ENCODE data around the gene KCNK5. TPM values are rescaled to one million over a fixed set of nuclear protein-coding genes. Genes with fewer than 3 reads are reported as not detected.

KCNK5 gene
- total RNA-seq, 1 experiment from 2014 or later, result not detected

DNA sequence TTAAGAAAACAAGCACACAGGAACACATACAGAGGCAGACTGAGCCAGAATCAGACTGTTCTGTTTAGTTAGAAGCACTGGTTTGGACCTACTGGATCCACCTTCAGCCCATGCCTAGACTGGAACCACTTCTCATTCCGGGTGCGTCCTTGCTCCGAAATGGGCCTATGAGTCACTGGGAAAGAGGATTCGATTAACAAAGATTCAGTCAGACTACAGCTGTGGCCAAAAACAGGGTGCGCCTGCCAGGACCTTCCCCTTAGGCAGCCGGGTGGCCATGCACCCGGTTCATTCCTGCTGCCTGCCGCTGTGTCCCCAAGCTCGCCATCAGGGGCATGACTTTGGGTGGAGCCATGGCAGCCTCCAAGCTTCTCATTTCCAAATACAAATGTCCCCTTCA, 14.5 kb upstream of the KCNK5 start:
- DNase-seq (ENCODE audit: low spot score), result no peak

DNA sequence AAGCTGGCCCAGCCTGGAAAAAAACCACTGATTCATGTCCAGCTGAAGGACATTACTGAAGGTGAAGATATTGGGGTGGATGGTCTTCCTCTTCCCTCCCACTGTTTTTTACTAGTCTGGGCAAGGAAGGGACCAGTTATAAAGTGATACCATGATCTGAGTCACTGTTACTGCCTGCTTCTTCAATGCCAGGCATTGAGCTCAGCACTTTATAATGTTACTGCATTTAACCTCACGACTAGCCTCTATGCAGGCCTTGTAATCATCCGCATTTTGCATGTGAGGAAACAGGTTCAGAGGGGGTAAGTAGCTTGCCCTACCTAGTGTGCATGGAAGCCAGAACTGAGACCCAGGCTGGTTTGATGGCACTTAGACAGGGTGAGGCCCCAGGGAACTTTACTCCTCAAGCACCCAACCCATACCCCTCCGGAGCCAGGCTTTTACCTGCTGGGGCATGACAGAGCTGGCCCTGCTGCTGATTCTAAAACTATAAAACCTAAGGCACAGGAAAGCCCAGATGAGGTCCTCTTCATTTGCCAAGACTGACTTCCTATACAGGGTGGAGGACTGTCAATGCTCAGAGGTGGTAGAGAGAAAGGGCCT, 11.0 kb upstream of the KCNK5 start:
- DNase-seq (ENCODE audit: low spot score), result no peak

DNA sequence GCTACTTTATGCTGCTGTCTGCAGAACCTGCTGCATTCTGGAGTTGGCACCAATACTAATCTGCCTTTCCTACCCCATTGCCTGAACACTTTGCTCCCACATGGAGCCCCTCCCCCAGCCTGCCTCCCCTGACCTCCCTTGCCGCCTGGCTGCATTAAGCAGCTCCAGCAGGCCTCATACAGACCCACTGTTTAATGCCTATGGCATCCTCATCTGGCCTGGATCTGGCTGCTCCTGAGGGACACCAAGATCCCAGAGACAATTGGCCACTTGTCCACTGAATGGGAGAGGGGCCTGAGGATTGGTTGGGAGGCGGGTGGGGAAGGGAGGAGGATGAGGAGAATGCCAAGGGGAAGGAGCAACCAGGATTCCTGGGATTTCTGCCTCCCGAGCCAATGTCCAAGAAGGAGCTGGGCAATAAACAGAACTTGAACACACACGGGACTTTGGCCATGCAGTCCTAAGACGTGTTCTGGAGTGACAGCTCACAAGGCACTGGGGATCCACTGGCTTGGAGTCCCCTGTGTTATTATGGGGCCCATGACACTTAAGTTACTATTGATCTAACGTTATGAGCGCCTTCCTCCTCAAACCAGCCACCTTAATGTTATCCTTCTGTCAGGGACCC, 10.4 kb upstream of the KCNK5 start:
- no peak for DNase-seq (ENCODE audit: low spot score)

DNA sequence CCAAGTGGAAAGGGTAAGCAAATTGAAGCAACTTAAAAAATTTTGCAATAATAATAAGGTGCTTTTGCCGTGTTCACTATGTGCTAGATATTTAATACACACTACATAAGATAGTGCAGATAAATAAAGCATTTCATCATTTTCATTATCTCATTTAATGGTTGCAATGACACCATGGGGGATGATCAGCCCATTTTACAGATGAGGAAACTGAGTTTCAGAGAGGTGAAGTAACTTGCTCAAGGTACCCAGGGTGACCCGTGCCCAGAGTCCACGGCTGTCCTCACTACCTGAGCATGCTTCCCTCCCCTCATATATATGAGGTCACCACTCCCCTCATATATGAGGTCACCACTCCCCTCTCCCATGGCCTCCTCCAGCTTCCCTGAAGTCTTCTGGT, 7.5 kb upstream of the KCNK5 start:
- DNase-seq (ENCODE audit: low spot score), result no peak

DNA sequence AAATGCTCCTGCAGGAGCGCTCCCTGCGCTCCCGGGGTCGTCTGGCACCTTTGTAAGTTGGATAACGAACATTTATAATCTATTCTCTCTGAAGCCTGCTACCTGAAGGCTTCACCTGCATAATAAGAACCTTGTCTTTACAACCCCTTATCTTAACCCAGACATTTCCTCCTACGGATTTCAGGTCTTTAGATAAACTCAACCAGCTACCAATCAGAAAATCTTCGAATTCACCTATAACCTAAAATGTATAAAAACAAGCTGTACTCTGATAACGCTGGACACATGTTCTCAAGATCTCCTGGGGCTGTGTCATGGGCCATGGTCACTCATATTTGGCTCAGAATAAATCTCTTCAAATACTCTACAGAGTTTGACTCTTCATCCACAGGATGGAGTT, 4.1 kb upstream of the KCNK5 start:
- DNase-seq (ENCODE audit: low spot score), result no peak

DNA sequence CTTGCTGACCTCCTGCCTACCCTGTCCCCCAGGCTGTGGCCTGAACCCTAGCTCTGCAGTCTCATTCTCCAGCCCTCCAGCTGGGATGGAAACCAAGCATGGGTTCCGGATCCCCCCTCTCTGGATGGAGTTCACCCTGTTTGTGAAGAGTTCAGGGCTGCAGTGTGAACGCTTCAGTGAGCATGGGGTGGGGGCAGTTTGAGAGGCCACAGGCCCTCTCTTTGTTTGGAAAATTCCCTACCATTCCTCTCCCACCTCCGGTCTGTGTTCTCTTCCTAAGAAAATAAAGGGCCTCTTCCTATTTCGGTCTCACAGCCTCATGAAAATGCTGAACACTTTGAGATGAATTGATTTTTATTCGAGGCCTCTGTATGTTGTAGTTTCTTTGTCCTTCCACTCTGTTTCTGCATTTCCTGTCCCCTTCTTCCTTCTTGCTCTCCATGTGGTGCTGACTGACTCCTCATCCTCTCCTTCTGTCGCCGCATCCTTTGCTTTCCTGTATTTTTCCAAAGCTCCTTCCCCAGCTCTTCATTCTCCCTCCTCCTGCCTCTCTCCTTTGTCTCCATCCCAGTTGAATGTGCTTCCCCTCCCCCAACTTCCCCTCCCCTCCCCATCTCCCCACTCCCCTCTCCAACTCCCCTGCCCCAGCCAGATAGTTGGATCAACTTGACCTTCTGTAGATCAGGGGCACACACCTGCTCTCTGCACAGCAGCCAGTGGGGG, 2.4 kb upstream of the KCNK5 start:
- no peak for DNase-seq (ENCODE audit: low spot score)

DNA sequence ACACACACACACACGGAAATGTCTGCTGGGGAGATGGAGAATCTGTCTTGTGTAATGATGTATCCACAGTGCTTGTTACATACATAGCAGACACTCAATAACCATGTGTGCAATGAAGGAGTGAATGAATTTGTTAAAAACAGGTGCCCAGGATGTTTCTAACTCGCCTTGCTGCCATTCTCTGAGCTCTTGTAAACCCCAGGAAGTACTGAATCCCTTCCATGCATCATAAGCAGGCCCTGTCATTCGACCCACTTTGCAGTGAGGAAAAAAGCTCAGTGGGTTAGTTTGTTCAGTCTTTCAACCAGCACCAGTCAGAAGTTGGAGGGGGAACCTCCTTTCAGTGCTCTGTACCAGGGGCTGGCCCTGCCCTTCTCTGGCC, 1.4 kb upstream of the KCNK5 start:
- no peak for DNase-seq (ENCODE audit: low spot score)

DNA sequence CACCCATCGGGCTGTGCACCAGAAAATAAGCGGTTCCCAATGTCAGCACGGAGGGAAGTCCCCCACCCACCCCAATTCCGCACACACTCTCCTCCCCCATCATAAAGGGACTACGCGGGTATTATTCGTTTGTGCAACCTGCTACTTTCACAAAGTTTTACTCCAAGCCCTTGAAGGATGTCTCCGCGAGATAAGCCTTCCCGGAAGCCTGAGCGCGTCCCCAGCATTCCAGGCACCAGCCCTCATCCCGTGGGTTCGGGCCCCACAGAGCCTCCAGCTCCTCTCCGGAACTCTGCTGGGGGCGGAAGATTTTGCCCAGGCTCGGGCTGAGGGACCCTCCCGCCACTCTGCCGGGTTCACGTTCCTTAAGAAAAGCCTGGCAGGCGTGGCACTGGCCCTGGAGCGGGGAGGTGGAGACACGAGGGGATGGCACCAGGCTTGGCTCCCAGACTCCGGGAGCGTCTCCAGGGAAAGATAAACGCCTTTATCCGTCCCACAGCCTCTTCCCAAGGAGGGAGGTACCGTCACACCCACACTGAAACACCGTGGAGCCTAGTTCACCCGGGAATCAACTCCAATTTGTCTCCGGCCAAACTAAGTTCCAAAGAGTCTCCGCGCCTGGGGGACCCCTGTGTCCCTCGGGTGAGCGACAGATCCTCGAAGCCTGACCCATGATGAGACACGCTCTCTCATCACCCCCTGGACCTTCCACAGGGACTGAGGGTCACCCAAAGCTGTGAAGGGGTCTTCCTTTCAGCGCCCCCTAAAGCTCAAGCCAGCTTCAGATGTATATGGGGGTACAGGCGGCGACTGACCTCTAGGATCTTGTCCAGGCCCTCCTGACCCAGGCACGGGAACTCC, 934 bp downstream of the KCNK5 start:
- no peak for DNase-seq (ENCODE audit: low spot score)

DNA sequence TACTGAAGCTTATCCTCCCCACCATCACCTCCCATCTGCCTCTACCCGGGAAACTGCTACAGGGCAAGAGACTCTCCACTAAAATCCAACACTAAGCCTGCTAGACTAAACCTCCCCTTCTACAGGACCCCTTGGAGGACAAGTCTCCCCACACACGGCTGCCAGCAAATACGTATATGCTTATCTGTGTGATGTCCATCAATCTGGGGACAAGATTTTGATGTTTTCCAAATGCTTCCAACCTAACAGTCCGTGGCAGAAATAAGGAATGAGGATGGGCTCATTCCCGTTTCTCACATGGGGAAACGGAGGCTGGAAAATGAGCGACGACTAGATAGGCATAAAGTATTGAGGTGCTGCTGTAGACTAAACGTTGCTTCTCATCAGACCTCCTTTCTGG, 1.8 kb downstream of the KCNK5 start:
- no peak for DNase-seq (ENCODE audit: low spot score)

DNA sequence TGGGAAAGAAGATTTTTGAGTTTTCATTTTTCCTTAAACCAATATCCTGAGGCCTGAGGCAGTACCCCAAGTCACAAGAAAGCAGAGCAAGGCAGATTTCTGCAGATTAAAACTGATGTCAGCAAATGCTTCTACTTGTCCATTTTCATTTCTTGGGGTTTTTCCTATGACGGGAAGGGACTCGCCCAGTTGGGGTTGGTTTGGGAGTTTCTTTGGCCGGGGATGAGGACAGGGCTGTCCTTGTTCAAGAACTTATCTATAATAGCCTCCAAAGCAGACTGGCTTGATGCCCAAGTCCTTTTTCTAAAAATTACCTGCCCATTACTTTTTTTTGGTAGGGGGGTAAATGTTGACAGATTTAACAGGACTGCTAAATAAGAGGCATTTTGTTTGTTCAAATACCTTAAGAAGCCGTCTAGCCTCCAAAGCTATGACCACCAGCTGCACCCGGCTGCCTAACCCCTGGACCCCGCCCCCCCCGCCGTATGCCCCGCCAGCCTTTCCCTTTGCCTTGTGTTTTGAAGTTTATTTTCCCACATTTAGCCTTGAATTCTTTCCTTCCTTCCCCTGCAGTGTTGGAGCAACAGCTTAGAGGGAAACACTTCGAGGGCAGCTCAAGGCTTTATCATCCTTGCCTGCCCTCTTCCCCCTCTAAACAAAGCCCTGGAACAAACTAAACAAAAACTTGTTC, 2.5 kb downstream of the KCNK5 start:
- no peak for DNase-seq (ENCODE audit: low spot score)

DNA sequence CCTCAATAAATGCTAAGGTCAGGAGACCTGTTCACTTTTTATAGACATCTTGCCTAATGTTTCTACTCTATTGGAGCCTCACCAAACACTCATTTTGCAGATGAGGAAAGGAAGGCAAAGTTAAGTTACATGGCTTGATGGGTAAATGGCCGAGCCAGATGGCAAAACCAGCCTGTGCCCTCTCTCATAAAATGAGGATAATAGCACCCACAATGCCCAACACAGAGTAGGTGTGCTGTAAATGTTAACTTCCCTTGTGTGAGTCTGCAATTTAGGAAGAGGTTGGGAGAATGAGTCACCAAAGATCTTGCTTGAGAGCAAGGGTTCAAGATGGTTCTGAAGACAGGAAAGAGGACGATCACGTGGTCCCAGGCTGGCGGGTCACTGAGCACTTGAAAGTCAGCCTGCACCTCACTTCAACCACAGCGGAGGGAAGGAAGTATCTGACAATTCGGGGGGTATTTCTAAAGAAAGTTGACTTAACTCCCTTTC, 3.3 kb downstream of the KCNK5 start:
- DNase-seq (ENCODE audit: low spot score), result no peak

DNA sequence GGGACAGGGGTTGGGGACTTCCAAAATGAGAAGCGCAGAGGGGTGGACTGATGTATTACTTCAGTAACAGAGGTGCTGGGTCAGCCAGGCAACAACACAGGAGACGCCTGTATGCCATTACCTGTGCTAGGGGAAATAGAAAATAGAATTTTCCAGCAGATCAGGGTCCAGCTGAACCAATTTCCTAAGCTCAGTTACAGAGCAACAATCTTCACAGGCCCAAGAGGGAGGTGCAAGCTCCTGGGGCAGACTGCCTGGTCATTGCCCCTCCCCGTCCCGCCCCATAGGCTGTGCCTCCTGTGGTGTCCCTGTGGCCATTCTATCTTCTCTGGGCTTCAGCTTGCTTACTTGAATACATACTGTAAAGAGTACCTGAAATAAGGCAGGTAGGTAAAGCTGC, 3.7 kb downstream of the KCNK5 start:
- no peak for DNase-seq (ENCODE audit: low spot score)

DNA sequence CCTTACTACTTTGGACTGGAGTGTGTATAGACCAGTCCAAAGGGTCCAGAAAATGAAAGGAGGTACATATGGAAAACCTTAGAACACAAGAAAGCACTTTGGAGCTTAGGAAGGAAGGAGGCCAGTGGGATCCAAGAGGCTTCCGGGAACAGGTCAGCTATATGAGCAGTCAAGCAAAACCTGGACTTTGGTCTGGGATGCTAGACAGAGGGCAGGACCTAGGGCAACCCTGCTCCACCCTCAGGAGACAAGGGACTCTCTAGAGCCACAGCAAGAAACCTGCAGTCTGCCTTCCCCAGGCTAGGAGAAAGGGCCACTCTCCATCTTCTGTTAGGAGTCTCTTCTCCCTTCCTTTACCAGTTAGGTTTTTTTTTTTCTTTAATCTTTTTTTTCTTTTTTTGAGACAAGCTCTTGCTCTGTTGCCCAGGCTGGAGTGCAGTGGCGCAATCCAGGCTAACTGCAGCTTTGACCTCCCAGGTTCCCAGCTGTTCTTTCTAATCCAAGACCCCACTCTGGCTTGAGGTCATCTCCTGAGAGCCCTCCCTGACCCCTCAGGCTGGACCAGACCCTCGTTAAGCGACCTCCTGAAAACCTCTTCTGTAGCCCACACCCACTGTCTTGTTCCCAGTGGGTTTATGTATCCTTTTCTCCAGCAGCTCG, 4.6 kb downstream of the KCNK5 start:
- no peak for DNase-seq (ENCODE audit: low spot score)

DNA sequence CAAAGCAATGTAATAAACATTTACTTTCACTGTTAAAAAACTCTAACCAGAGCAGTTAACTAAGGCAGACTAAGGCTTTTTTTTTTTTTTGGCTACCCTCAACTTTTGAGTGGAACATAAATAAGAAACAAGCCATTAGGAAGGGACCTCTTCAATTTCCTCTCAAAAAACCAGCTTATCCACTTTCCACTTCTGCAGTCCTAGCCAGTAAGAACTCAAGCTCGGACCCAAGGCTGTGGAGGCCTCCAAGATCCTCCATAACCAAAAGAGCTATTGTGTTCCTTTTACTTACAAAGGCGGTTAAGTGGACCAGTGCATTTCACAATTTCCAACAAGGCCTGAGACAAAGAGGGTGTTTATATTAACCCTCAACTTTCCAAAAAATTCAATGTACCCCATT, 5.3 kb downstream of the KCNK5 start:
- no peak for DNase-seq (ENCODE audit: low spot score)

DNA sequence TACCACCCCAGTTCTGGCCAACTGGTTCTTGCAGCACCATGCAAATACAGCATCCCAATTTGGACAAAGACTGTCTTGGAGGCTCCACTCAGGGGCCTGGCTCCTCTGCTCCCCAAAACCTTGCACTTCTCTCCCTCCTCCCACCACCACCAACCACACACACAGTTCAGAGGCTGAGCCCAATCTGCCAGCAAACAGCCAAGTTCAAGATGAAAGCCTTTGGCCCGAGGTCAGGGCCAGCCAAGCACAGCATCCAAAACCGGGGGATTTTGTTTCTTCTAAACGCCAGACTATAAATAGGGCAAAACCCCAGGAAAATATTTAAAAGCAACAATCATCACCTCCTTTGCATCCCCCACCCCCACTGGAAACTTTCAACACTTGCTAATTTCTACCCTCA, 5.7 kb downstream of the KCNK5 start:
- DNase-seq (ENCODE audit: low spot score), result no peak

DNA sequence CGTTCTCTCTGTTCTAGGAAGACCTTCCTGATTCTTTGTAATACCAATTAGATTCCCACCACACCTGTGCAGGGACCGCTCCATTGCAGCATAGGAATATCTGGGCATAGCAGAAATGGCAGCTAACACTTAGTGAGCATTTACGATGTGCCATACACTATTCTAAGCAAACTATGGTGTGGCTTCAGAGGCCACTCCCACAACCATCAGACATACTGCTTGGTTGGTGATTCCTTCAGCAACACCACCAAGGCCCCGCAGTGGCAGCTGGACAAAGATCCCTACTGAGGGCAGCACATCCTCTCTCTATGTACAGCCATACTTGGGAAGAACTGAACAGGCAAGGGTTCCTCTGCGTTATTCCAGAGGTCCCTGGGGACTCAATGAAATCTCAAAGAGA, 6.2 kb downstream of the KCNK5 start:
- DNase-seq (ENCODE audit: low spot score), result no peak

DNA sequence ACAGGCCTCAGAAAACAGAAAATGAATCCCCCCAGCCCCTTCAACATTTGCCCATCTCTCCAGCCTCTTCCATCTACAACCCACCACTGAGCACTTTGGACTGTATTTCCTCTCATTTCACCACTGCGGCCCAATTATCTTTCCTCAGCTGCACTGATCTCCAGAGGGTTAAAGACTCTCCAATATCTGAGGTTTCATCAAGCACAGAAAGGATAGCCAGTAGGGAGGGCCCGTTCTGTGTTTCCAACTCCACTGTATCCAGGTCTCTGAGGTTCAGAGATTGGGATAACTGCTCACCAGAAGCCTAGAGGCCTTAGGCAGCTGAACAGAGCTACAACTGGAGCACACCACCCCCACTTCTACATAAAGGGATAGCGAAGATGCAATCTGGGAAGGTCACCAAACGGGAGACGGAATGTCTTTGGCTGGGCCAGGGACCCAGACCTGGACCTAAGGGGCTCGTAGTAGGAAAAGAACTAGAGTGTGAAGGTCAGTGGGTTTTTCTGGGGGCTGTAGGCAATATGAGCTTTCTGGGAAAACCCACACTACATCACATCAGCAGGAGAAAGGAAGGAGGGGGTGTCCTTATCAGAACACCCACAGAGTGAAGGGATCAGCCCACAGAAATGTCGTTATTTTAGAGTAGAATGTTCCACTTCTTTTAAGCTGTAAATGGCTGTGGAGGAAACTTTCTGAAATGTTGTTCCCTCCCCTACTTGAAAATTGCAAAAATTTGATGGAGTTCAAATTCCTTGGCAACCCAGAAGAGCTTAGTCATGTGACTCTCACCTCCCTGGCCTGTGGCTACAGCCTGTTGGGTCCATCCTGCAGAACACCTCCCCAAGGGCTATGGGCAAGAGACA, 7.3 kb downstream of the KCNK5 start:
- DNase-seq (ENCODE audit: low spot score), result no peak

DNA sequence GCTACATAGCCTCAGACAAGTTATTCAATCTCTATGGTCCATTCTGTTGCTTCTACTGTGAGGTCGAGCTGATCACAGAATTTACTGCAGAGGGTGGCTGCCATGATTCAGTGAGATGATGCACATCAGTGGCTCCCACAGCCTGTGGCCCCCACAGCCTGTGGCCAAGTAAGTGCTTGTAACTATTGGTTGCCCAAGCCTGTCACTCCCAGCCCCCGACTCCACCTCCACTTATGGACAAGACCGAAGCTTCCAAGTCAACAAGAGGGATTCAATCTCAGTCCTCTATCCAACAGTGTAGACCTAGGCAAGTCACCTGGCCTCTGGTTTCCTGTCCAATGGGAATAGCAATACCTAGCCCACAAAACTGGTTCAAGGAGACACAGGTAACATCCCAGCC, 8.2 kb downstream of the KCNK5 start:
- no peak for DNase-seq (ENCODE audit: low spot score)

DNA sequence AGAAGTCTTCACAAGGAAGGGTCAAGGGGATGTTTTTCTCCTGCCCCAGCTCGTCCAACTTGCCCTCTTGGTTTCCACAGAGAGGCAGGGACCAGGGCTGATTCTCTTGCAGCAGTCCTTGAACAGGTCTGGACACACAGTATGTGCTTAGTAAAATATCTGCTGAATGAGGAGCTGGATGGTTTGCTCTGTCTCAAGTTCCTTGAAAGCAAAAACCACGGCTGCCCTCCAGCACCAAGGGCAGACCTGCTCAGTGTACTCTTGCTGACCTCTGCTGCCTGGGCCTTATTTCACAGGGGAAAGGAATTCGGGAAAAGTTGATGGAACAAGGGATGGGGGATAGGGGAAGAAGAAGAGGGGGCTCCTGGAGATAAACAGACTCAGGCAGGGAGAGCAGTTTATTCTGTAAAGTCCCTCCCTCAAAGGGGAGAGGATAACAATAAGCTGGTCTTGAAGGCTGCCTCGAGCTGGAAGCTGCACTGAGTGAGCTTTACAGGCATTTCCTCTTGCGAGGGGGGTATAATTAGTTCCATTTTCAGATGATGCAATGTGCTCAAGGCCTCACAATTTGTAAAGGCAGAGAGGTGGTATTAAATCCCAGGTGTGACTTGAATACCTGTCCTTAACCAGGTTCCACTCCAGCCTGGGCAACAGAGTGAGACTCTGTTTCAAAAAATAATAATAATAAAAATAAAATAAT, 10.3 kb downstream of the KCNK5 start:
- no peak for DNase-seq (ENCODE audit: low spot score)
